ENCODE measurements around the gene LRRC1.
"Not testable (repeated sequence)": the region's sequence is repeated elsewhere in the genome, so short reads cannot be mapped to it uniquely, and the experiment has no call there.

LRRC1 gene

GRCh38 chr6:53792973-53793317, 1.9 kb upstream of the LRRC1 start:
- no peak for DNase-seq (ENCODE audit: low read depth in 2 of 2)

- DNase-seq (ENCODE audit: low read depth in 2 of 2), result peak; percentile 1 to 27
Measured at GRCh38 chr6:53793318-53794136, 1.3 kb upstream of the LRRC1 start.

- DNase-seq (ENCODE audit: low read depth in 2 of 2), result peak; percentile 23 to 38
Measured at GRCh38 chr6:53794137-53794719, 577 bp upstream of the LRRC1 start.

- DNase-seq (ENCODE audit: low read depth in 2 of 2), result no peak
Measured at GRCh38 chr6:53795340-53795701, 516 bp downstream of the LRRC1 start.

- no peak for DNase-seq (ENCODE audit: low read depth in 2 of 2)
Measured at GRCh38 chr6:53795702-53796450, 1.1 kb downstream of the LRRC1 start.

- no peak for DNase-seq (ENCODE audit: low read depth in 2 of 2)
Measured at GRCh38 chr6:53796451-53796780, 1.6 kb downstream of the LRRC1 start.

- DNase-seq (ENCODE audit: low read depth in 2 of 2), result no peak
Measured at GRCh38 chr6:53796791-53797190, 2.0 kb downstream of the LRRC1 start.

GRCh38 chr6:53797304-53797703, 2.5 kb downstream of the LRRC1 start:
- no peak for DNase-seq (ENCODE audit: low read depth in 2 of 2)

GRCh38 chr6:53799340-53799739, 4.5 kb downstream of the LRRC1 start:
- DNase-seq (ENCODE audit: low read depth in 2 of 2), result no peak

- DNase-seq (ENCODE audit: low read depth in 2 of 2), result no peak
Measured at GRCh38 chr6:53801022-53801421, 6.2 kb downstream of the LRRC1 start.

GRCh38 chr6:53802582-53802981, 7.8 kb downstream of the LRRC1 start:
- no peak for DNase-seq (ENCODE audit: low read depth in 2 of 2)

- DNase-seq (ENCODE audit: low read depth in 2 of 2), result no peak
Measured at GRCh38 chr6:53803081-53803860, 8.5 kb downstream of the LRRC1 start.

- no peak for DNase-seq (ENCODE audit: low read depth in 2 of 2)
Measured at GRCh38 chr6:53805016-53805415, 10.2 kb downstream of the LRRC1 start.

GRCh38 chr6:53805725-53806124, 10.9 kb downstream of the LRRC1 start:
- DNase-seq (ENCODE audit: low read depth in 2 of 2), result no peak

GRCh38 chr6:53807606-53808005, 12.8 kb downstream of the LRRC1 start:
- not testable (repeated sequence) for DNase-seq (ENCODE audit: low read depth in 2 of 2)

- no peak for DNase-seq (ENCODE audit: low read depth in 2 of 2)
Measured at GRCh38 chr6:53808302-53808881, 13.6 kb downstream of the LRRC1 start.

- no peak for DNase-seq (ENCODE audit: low read depth in 2 of 2)
Measured at GRCh38 chr6:53809691-53810090, 14.9 kb downstream of the LRRC1 start.

GRCh38 chr6:53811082-53811481, 16.3 kb downstream of the LRRC1 start:
- no peak for DNase-seq (ENCODE audit: low read depth in 2 of 2)

GRCh38 chr6:53811746-53812145, 16.9 kb downstream of the LRRC1 start:
- DNase-seq (ENCODE audit: low read depth in 2 of 2), result no peak

- DNase-seq (ENCODE audit: low read depth in 2 of 2), result no peak
Measured at GRCh38 chr6:53813096-53813495, 18.3 kb downstream of the LRRC1 start.

GRCh38 chr6:53813801-53814200, 19.0 kb downstream of the LRRC1 start:
- no peak for DNase-seq (ENCODE audit: low read depth in 2 of 2)

GRCh38 chr6:53814353-53814752, 19.5 kb downstream of the LRRC1 start:
- no peak for DNase-seq (ENCODE audit: low read depth in 2 of 2)

Data from stimulated activated CD4-positive, alpha-beta T cell treated with anti-CD3 and anti-CD28 coated beads, Interleukin-4, amount 100 ng/mL, for 48 hours (primary cell).